GM23338 (cell line): ENCODE results near the gene AGAP2. TPM values are rescaled to one million over a fixed set of nuclear protein-coding genes. Genes with fewer than 3 reads are reported as not detected.

Source experiments
- ATAC-seq: fragments of 200-7000 bp; cut with Tn5 transposase; 3 replicates; pipeline ENCODE4 v1.9.1; 2020
- DNase-seq: peaks from one replicate; pipeline ENCODE4 v3.0.0-alpha.2; 2015; ENCODE audit warnings: low spot score
- H2AFZ ChIP-seq: fragments of 200-600 bp; sonication (generic); 2 replicates; pipeline ENCODE4 v1.8.0; 2016; ENCODE audit warnings: antibody characterized with exemption, mild to moderate bottlenecking, moderate library complexity
- H3F3A ChIP-seq: fragments of 200-600 bp; sonication (generic); replicated peaks from 2 replicates; pipeline ENCODE4 v1.8.0; 2017; ENCODE audit warnings: antibody characterized with exemption, mixed run types, low read depth
- H3K27ac ChIP-seq: fragments of 200-600 bp; sonication (generic); 2 replicates; pipeline ENCODE4 v1.6.1; 2016; ENCODE audit warnings: low read depth
- H3K27me3 ChIP-seq: fragments of 200-600 bp; sonication (generic); 2 replicates; pipeline ENCODE4 v1.8.0; 2016; ENCODE audit warnings: mild to moderate bottlenecking, mixed run types, moderate library complexity; ENCODE audit not compliant: insufficient read depth
- H3K36me3 ChIP-seq: fragments of 200-600 bp; sonication (generic); 2 replicates; pipeline ENCODE4 v1.8.0; 2016; ENCODE audit warnings: mild to moderate bottlenecking; ENCODE audit not compliant: insufficient read depth
- H3K4me1 ChIP-seq: fragments of 200-600 bp; sonication (generic); 2 replicates; pipeline ENCODE4 v1.8.0; 2016; ENCODE audit warnings: mild to moderate bottlenecking, moderate library complexity; ENCODE audit not compliant: insufficient read depth
- H3K4me2 ChIP-seq: fragments of 200-600 bp; sonication (generic); 2 replicates; pipeline ENCODE4 v1.7.1; 2017; ENCODE audit warnings: mixed run types
- H3K4me3 ChIP-seq: fragments of 200-600 bp; sonication (generic); 2 replicates; pipeline ENCODE4 v1.6.1; 2016; ENCODE audit warnings: mixed run types
- H3K79me2 ChIP-seq: fragments of 200-600 bp; sonication (generic); replicated peaks from 2 replicates; pipeline ENCODE4 v1.8.0; 2017; ENCODE audit warnings: mild to moderate bottlenecking; ENCODE audit not compliant: insufficient read depth
- H3K9me2 ChIP-seq: fragments of 200-600 bp; sonication (generic); 2 replicates; pipeline ENCODE4 v1.8.0; 2017; ENCODE audit not compliant: insufficient read depth
- H4K20me1 ChIP-seq: fragments of 200-600 bp; sonication (generic); replicated peaks from 2 replicates; pipeline ENCODE4 v1.8.0; 2017; ENCODE audit warnings: mild to moderate bottlenecking; ENCODE audit not compliant: insufficient read depth
- H3K27ac Mint-ChIP-seq: 2 replicates; pipeline ENCODE4 v1.8.0; 2020; ENCODE audit warnings: inconsistent platforms, mild to moderate bottlenecking, moderate library complexity, mixed read lengths
- H3K27me3 Mint-ChIP-seq: 3 replicates; pipeline ENCODE4 v1.8.0; 2022; ENCODE audit warnings: low read depth, mild to moderate bottlenecking, moderate library complexity, mixed read lengths, inconsistent platforms; ENCODE audit not compliant: insufficient read depth, poor library complexity
- H3K36me3 Mint-ChIP-seq: 3 replicates; pipeline ENCODE4 v1.8.0; 2021; ENCODE audit warnings: low read depth, mild to moderate bottlenecking, inconsistent platforms, moderate library complexity, mixed read lengths
- H3K4me1 Mint-ChIP-seq: 3 replicates; pipeline ENCODE4 v1.8.0; 2020; ENCODE audit warnings: mild to moderate bottlenecking, inconsistent platforms, mixed read lengths
- H3K4me3 Mint-ChIP-seq: 3 replicates; pipeline ENCODE4 v1.8.0; 2021; ENCODE audit warnings: moderate library complexity, mild to moderate bottlenecking, inconsistent platforms, mixed read lengths
- H3K9me3 Mint-ChIP-seq: 3 replicates; pipeline ENCODE4 v1.8.0; 2020; ENCODE audit warnings: moderate library complexity, mild to moderate bottlenecking, inconsistent platforms, mixed read lengths
- CREB1 ChIP-seq: fragments of 250-450 bp; sonication (Bioruptor Pico); IDR thresholded peaks from 2 replicates; pipeline ENCODE4 v1.5.0; 2020; ENCODE audit warnings: low read depth, mild to moderate bottlenecking, moderate library complexity
- EZH2 ChIP-seq: fragments of 200-600 bp; sonication (generic); IDR thresholded peaks from one replicate; pipeline ENCODE4 v1.8.0; 2017; ENCODE audit warnings: antibody characterized with exemption, mild to moderate bottlenecking, low read depth; ENCODE audit not compliant: unreplicated experiment
- EZH2phosphoT487 ChIP-seq: fragments of 200-600 bp; sonication (generic); IDR thresholded peaks from one replicate; pipeline ENCODE4 v1.8.1; 2018; ENCODE audit warnings: antibody characterized with exemption; ENCODE audit not compliant: unreplicated experiment
- NANOG ChIP-seq: IDR thresholded peaks from 2 replicates; pipeline ENCODE4 v1.6.1; 2016; ENCODE audit warnings: antibody characterized with exemption, borderline replicate concordance
- POLR2AphosphoS5 ChIP-seq: IDR thresholded peaks from 2 replicates; pipeline ENCODE4 v1.6.1; 2016; ENCODE audit warnings: antibody characterized with exemption, low read depth
- ZNF114 ChIP-seq: fragments of 250-450 bp; sonication (Bioruptor Pico); IDR thresholded peaks from 2 replicates; pipeline ENCODE4 v1.5.0; 2020; ENCODE audit warnings: mild to moderate bottlenecking, moderate library complexity
- ZNF331 ChIP-seq: fragments of 250-450 bp; sonication (Bioruptor Pico); IDR thresholded peaks from 2 replicates; pipeline ENCODE4 v1.5.0; 2020; ENCODE audit warnings: low read depth, mild to moderate bottlenecking, moderate library complexity
- polyA plus RNA-seq: library from polyadenylated mRNA; unstranded; fragments of >200 nt; fragmentation: Nextera tagmentation; extraction: Ambion mirVana; gene quantifications from 2 replicates; pipeline ENCODE4 v1.2.1, GENCODE V29; 2016
- total RNA-seq: library from RNA; depleted of rRNA; stranded (reverse); fragments of >200 nt; shearing (Covaris generic); gene quantifications from 2 replicates; pipeline ENCODE4 v1.2.3, GENCODE V29; 2014
- TF ChIP-seq, protein P1 (sequence below): IDR thresholded peaks from one replicate; pipeline ENCODE4 v1.6.1; 2018; ENCODE audit warnings: antibody characterized with exemption; ENCODE audit not compliant: unreplicated experiment
- TF ChIP-seq, protein P2 (sequence below): IDR thresholded peaks from 2 replicates; pipeline ENCODE4 v1.6.1; 2016; ENCODE audit warnings: antibody characterized with exemption
- TF ChIP-seq, protein P3 (sequence below), 2 experiments: fragments of 200-600 bp in 1 of 2; sonication (generic) in 1 of 2; conservative IDR thresholded peaks; 2 replicates each; pipeline versions ENCODE4 v1.5.1 to v1.6.1; 2016 to 2017; ENCODE audit warnings: antibody characterized with exemption in 2 of 2, low read depth in 2 of 2, mild to moderate bottlenecking in 2 of 2, moderate library complexity in 1 of 2

Gene AGAP2
- total and polyA plus RNA-seq, 2 experiments from 2014 or later = 0.36 to 1.3 TPM

DNA sequence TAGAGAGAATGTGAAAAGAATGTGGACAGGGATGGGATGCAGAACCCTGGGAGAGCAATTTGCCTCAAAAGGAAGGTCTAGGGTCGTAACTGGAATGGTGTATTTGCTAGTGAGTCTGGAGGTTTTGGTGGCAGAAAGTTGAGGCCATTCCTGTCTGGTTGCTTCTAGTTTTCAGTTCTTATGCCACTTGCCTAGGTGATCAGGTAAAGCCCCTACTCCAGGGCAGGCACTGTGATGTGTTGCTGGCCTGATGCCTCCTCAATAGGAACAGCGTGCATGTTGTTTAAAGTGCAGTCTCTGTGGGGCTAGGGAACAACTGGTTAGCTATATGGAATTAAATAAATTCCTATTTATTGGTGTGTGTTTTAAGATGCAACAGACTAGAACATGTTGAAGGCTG, 38.2 kb downstream of the AGAP2 start:
- H3K27ac Mint-ChIP-seq = no peak overlapping the region
- no peaks in the 10 kb centered on the region for H3K79me2 ChIP-seq
- no peak overlapping the region for H2AFZ ChIP-seq
- H3K9me3 Mint-ChIP-seq = no peaks in the 10 kb centered on the region; the same call in 2 of the 3 replicates
- H3K36me3 Mint-ChIP-seq = peaks cover 28% of the 10 kb centered on the region
- H3K4me3 ChIP-seq = no peak overlapping the region
- ATAC-seq (no peak), DNase-seq (no peak)
- no peaks in the 10 kb centered on the region for H4K20me1 ChIP-seq
- H3K27me3 Mint-ChIP-seq = peaks cover 4% of the 10 kb centered on the region
- H3K4me3 Mint-ChIP-seq = no peak overlapping the region
- H3K4me2 ChIP-seq = no peak overlapping the region
- no peaks in the 10 kb centered on the region for H3F3A ChIP-seq
- H3K4me1 Mint-ChIP-seq = no peaks in the 10 kb centered on the region
- H3K27me3 ChIP-seq = no peaks in the 10 kb centered on the region
- no peak overlapping the region for H3K27ac ChIP-seq
- TF ChIP-seq, protein P1, sequence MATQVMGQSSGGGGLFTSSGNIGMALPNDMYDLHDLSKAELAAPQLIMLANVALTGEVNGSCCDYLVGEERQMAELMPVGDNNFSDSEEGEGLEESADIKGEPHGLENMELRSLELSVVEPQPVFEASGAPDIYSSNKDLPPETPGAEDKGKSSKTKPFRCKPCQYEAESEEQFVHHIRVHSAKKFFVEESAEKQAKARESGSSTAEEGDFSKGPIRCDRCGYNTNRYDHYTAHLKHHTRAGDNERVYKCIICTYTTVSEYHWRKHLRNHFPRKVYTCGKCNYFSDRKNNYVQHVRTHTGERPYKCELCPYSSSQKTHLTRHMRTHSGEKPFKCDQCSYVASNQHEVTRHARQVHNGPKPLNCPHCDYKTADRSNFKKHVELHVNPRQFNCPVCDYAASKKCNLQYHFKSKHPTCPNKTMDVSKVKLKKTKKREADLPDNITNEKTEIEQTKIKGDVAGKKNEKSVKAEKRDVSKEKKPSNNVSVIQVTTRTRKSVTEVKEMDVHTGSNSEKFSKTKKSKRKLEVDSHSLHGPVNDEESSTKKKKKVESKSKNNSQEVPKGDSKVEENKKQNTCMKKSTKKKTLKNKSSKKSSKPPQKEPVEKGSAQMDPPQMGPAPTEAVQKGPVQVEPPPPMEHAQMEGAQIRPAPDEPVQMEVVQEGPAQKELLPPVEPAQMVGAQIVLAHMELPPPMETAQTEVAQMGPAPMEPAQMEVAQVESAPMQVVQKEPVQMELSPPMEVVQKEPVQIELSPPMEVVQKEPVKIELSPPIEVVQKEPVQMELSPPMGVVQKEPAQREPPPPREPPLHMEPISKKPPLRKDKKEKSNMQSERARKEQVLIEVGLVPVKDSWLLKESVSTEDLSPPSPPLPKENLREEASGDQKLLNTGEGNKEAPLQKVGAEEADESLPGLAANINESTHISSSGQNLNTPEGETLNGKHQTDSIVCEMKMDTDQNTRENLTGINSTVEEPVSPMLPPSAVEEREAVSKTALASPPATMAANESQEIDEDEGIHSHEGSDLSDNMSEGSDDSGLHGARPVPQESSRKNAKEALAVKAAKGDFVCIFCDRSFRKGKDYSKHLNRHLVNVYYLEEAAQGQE = no peak
- TF ChIP-seq POLR2AphosphoS5 = no peak
- TF ChIP-seq, protein P2, sequence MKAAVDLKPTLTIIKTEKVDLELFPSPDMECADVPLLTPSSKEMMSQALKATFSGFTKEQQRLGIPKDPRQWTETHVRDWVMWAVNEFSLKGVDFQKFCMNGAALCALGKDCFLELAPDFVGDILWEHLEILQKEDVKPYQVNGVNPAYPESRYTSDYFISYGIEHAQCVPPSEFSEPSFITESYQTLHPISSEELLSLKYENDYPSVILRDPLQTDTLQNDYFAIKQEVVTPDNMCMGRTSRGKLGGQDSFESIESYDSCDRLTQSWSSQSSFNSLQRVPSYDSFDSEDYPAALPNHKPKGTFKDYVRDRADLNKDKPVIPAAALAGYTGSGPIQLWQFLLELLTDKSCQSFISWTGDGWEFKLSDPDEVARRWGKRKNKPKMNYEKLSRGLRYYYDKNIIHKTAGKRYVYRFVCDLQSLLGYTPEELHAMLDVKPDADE = no peak
- H3K4me1 ChIP-seq = no peaks in the 10 kb centered on the region
- H3K9me2 ChIP-seq = no peaks in the 10 kb centered on the region
- peaks cover 3% of the 10 kb centered on the region; the same call in 1 of the 2 replicates for H3K36me3 ChIP-seq

DNA sequence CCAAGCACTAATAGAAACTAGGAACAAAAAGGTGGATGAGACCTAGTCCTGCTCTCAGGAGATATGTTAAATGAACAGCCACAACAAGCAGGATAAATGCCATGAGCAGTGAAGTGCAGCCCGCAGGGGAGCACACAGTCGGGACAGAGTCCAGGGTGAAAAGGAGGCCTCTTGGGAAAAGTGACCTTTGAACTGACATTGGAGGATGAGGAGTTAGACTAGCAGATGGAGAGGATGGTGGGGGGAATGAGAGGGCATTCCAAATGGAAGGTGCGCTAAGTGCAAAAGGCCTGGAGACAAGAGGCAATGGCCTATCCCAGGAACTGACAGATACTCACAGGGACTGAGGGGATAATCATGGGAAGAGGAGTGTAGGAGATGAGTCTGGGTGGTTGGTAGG, 40.1 kb downstream of the AGAP2 start:
- Histone ChIP-seq H3K27me3 (no peaks in the 10 kb centered on the region), H3K4me2 (no peak overlapping the region), H3F3A (no peaks in the 10 kb centered on the region), H3K9me2 (no peaks in the 10 kb centered on the region), H3K27ac (no peak overlapping the region), H4K20me1 (no peaks in the 10 kb centered on the region), H2AFZ (no peak overlapping the region), H3K79me2 (0 out of 2 replicates have a peak, but pooled peaks cover 4% of the 10 kb centered on the region), H3K36me3 (peaks cover 3% of the 10 kb centered on the region; the same call in 1 of the 2 replicates), H3K4me1 (peaks cover 4% of the 10 kb centered on the region; the same call in 1 of the 2 replicates), H3K4me3 (no peak overlapping the region)
- ATAC-seq (no peak), DNase-seq (no peak)
- no peak overlapping the region for H3K4me3 Mint-ChIP-seq
- H3K36me3 Mint-ChIP-seq = peaks cover 18% of the 10 kb centered on the region
- no peaks in the 10 kb centered on the region for H3K9me3 Mint-ChIP-seq
- no peaks in the 10 kb centered on the region for H3K4me1 Mint-ChIP-seq
- H3K27ac Mint-ChIP-seq = no peak overlapping the region
- H3K27me3 Mint-ChIP-seq = peaks cover 4% of the 10 kb centered on the region
- TF ChIP-seq NANOG = no peak
- no peak for TF ChIP-seq ZNF331 (CRISPR knock-in tag)
- TF ChIP-seq EZH2 = no peak
- TF ChIP-seq ZNF114 (CRISPR knock-in tag) = no peak
- TF ChIP-seq, protein P3, sequence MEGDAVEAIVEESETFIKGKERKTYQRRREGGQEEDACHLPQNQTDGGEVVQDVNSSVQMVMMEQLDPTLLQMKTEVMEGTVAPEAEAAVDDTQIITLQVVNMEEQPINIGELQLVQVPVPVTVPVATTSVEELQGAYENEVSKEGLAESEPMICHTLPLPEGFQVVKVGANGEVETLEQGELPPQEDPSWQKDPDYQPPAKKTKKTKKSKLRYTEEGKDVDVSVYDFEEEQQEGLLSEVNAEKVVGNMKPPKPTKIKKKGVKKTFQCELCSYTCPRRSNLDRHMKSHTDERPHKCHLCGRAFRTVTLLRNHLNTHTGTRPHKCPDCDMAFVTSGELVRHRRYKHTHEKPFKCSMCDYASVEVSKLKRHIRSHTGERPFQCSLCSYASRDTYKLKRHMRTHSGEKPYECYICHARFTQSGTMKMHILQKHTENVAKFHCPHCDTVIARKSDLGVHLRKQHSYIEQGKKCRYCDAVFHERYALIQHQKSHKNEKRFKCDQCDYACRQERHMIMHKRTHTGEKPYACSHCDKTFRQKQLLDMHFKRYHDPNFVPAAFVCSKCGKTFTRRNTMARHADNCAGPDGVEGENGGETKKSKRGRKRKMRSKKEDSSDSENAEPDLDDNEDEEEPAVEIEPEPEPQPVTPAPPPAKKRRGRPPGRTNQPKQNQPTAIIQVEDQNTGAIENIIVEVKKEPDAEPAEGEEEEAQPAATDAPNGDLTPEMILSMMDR (conservative IDR thresholded peaks at IDR 0.05; ENCODE audit: low read depth in 2 of 2) = no peak
- TF ChIP-seq, protein P1 = no peak
- TF ChIP-seq EZH2phosphoT487 = no peak
- TF ChIP-seq CREB1 = no peak
